Measurements from ENCODE around the gene TPCN2.

DNA sequence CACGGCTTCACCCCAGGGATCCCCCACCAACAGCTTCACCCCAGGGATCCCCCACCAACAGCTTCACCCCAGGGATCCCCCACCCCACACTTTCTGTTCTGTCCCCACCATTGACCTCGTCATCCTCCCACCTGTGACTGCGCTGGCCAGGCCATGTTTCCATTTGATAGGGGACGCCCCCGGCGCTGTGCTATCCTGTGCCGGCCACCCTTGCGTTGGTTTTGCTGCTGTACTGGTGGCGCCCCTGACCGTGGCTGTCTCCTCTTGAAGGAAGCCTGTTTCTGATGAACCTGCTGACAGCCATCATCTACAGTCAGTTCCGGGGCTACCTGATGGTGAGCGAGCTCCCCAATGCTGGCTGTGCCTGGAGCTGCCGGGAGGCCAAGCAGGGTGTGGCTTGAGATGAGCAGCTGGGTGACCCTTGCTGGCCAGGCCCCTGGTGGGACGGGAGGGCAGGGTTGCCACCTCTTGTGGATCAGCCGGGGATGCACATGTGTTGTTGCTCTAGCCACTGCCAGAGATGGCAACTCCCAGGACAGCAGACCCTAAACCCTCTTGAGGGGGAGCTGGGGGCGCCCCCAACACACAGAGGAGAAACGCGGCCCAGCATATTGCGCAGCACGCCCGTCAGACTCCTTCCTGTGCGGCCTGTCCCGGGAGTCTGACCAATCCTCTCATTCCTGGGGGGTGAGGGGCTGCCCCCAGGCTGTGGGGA lies 22.5 kb downstream of the TPCN2 start:
- TF ChIP-seq, protein P1, sequence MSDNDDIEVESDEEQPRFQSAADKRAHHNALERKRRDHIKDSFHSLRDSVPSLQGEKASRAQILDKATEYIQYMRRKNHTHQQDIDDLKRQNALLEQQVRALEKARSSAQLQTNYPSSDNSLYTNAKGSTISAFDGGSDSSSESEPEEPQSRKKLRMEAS (IDR thresholded peaks at IDR 0.05; ENCODE audit: low read depth, low read length), result no peak
- TF ChIP-seq POLR2A (IDR thresholded peaks at IDR 0.05; ENCODE audit: extremely low read depth, insufficient read length), result no peak
